A673 (cell line): Measurements from ENCODE around the gene GPS1. TPM values are rescaled to one million over a fixed set of nuclear protein-coding genes. Genes with fewer than 3 reads are reported as not detected.
"Not testable (repeated sequence)": the region's sequence is repeated elsewhere in the genome, so short reads cannot be mapped to it uniquely, and the experiment has no call there.

ENCODE experiments used
- BruUV-seq: library from RNA; stranded (reverse); fragments of 400-500 nt; replicated peaks from 2 replicates; lab custom pipeline; 2021; lab: Mats Ljungman, UMichigan
- CTCF ChIA-PET: fragments of 300-600 bp; sonication (Branson Sonifier 250); formaldehyde crosslinking; loops from one replicate; lab custom pipeline; 2022; ENCODE audit warnings: antibody characterized with exemption; lab: Charles Lee
- POLR2A ChIA-PET: fragments of 300-600 bp; sonication (Branson Sonifier 250); formaldehyde crosslinking; loops from one replicate; lab custom pipeline; 2022; ENCODE audit warnings: antibody characterized with exemption; ENCODE audit not compliant: low non-redundant PET; lab: Charles Lee
- DNase-seq: peaks from one replicate; pipeline ENCODE4 v3.0.0-alpha.2; 2015; ENCODE audit warnings: low spot score
- H3K27ac ChIP-seq: fragments of 200-600 bp; sonication (generic); 2 replicates; pipeline ENCODE4 v1.5.1; 2016; ENCODE audit warnings: mixed run types, low read depth, mild to moderate bottlenecking, mixed read lengths, antibody characterized with exemption, low read length; ENCODE audit not compliant: poor library complexity, severe bottlenecking
- H3K27me3 ChIP-seq: fragments of 200-600 bp; sonication (generic); replicated peaks from 2 replicates; pipeline ENCODE4 v1.6.1; 2017; ENCODE audit warnings: mixed run types, low read depth, mild to moderate bottlenecking, mixed read lengths, antibody characterized with exemption, low read length; ENCODE audit not compliant: insufficient read depth, poor library complexity
- H3K36me3 ChIP-seq: fragments of 200-600 bp; sonication (generic); 2 replicates; pipeline ENCODE4 v1.6.1; 2016; ENCODE audit warnings: mixed run types, mild to moderate bottlenecking, mixed read lengths, antibody characterized with exemption, low read length; ENCODE audit not compliant: insufficient read depth, poor library complexity, severe bottlenecking
- H3K4me1 ChIP-seq: fragments of 200-600 bp; sonication (generic); 2 replicates; pipeline ENCODE4 v1.6.1; 2017; ENCODE audit warnings: mixed run types, mild to moderate bottlenecking, mixed read lengths, antibody characterized with exemption, low read length; ENCODE audit not compliant: insufficient read depth, poor library complexity, severe bottlenecking
- H3K4me3 ChIP-seq: fragments of 200-600 bp; sonication (generic); 2 replicates; pipeline ENCODE4 v1.5.1; 2016; ENCODE audit warnings: low read depth, mixed run types, mild to moderate bottlenecking, mixed read lengths, low read length; ENCODE audit not compliant: poor library complexity, severe bottlenecking
- H3K9me3 ChIP-seq: fragments of 200-600 bp; sonication (generic); 2 replicates; pipeline ENCODE4 v1.6.1; 2016; ENCODE audit warnings: mixed run types, low read depth, mild to moderate bottlenecking, mixed read lengths, antibody characterized with exemption, low read length; ENCODE audit not compliant: poor library complexity, severe bottlenecking
- EZH2 ChIP-seq: fragments of 200-600 bp; sonication (generic); IDR thresholded peaks from 2 replicates; pipeline ENCODE4 v1.6.1; 2017; ENCODE audit warnings: borderline replicate concordance, low read depth, mild to moderate bottlenecking, mixed read lengths, antibody characterized with exemption, low read length; ENCODE audit not compliant: poor library complexity, severe bottlenecking
- intact Hi-C: fragments of 100-400 bp; cut with micrococcal nuclease; formaldehyde crosslinking; loops from one replicate; pipeline ENCODE4 v1.10.0; 2022; ENCODE audit not compliant: unreplicated experiment
- total RNA-seq: library from RNA; stranded (reverse); gene quantifications from 2 replicates; pipeline ENCODE4 v1.2.3, GENCODE V29; 2021
- TF ChIP-seq, protein P1 (sequence below): fragments of 300-800, 200-600 bp; sonication (generic); conservative IDR thresholded peaks from 2 replicates; pipeline ENCODE4 v1.5.1; 2017; ENCODE audit warnings: low read depth, mild to moderate bottlenecking, antibody characterized with exemption, low read length, moderate library complexity, mixed read lengths

Gene GPS1
- total RNA-seq, 1 experiment from 2014 or later, result 162 TPM

DNA sequence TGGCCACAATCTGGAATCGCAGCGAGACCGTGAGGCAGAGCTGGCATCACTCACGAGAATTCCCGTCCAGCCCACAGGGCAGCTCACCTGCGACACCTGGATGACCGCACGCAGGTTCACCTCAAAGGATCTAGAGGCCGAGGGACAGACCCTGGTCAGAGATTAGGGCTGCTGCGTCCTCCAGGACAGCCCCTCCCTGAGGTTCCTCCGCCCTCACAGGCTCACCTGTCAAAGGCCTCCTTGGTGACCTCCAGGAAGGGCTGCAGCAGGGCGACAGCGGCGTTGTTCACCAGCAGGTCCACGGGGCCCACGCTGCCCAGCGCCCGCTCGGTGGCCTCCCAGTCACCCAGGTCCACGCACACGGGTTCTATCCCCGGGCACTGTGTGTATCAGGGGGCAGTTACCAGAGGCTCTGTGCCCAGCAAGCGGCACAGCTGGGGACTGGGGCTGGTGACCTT lies 15.0 kb upstream of the GPS1 start:
- Histone ChIP-seq H3K4me1 (peaks cover 11% of the 10 kb centered on the region), H3K27ac (peak overlapping the region; percentile 92), H3K9me3 (no peaks in the 10 kb centered on the region), H3K4me3 (peak overlapping the region; percentile 95), H3K27me3 (no peaks in the 10 kb centered on the region), H3K36me3 (no peaks in the 10 kb centered on the region)
- intact Hi-C loops, result loop anchor here (5.0 kb wide), 1 partner anchor 61 kb away; the partner anchor contains the start of gene FASN
- no TSS peak for BruUV-seq
- POLR2A ChIA-PET, result no interaction called here
- TF ChIP-seq EZH2, result no peak
- TF ChIP-seq, protein P1, sequence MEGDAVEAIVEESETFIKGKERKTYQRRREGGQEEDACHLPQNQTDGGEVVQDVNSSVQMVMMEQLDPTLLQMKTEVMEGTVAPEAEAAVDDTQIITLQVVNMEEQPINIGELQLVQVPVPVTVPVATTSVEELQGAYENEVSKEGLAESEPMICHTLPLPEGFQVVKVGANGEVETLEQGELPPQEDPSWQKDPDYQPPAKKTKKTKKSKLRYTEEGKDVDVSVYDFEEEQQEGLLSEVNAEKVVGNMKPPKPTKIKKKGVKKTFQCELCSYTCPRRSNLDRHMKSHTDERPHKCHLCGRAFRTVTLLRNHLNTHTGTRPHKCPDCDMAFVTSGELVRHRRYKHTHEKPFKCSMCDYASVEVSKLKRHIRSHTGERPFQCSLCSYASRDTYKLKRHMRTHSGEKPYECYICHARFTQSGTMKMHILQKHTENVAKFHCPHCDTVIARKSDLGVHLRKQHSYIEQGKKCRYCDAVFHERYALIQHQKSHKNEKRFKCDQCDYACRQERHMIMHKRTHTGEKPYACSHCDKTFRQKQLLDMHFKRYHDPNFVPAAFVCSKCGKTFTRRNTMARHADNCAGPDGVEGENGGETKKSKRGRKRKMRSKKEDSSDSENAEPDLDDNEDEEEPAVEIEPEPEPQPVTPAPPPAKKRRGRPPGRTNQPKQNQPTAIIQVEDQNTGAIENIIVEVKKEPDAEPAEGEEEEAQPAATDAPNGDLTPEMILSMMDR, result no peak
- DNase-seq, result no peak
- CTCF ChIA-PET, result no interaction called here

DNA sequence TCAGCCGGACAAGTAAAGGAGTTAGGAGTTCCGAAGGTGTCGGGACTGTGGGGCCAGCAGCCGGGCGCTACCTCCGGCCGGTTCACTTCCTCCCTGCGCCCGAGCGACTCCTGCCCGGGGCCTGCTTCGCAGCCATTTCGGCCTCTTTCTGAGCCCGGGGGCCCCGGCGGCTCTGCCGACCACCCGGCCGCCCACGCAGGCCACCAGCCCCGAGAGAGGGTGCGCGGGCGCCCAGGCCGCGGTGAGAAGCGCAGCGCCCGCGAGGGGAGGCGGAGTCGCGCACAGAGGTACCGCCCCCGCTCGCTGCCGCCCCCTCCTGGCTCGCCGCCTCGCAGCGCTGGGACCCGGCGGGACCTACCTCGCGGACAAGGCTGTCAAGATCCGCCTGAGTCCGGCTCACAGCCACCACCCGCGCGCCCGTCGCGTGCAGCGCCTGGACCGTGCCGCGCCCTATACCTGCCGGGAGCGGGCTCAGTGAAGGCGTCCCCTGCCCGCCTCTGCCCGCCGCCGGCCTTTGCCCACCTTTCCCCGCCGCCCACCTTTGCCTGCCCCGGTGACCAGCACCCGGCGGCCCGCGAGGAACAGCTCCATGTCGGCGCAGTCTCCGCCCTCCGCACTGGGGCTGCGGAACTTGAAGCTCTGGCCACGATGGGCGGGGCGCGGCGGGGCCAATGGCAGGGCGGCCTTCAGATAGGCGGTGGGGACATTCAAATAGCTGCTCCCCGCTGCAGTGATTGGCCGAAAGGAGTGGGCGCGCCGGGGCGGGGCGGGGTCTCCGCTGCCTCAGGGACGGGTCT lies 14.4 kb upstream of the GPS1 start, which contains the start of gene DCXR:
DCXR (minus strand) TSS at position 606 of the 797 bp plus-strand sequence; CDS start at position 591, 15 bp downstream.
- TF ChIP-seq, protein P1, result peak; percentile 72
- no peak for TF ChIP-seq EZH2
- peak within 1 kb of the TSS; percentile 95 for H3K4me3 ChIP-seq
- H3K4me1 ChIP-seq, result peaks cover 11% of the 10 kb centered on the region
- peak within 1 kb of the TSS; percentile 92 for H3K27ac ChIP-seq
- H3K27me3 ChIP-seq, result no peaks in the 10 kb centered on the region
- intact Hi-C loops, result loop anchor here (5.0 kb wide), 1 partner anchor 60 kb away; the partner anchor contains the start of gene FASN
- POLR2A ChIA-PET, result interaction anchor here (0.7 to 0.8 kb wide), 2 partner anchors 14 to 61 kb away, joined by 3 read pairs; partner anchors contain the start of genes CENPX and LRRC45
- DNase-seq, result peak; percentile 99
- no TSS peak for BruUV-seq
- CTCF ChIA-PET, result interaction anchor here (0.6 to 1.1 kb wide), 7 partner anchors 13 to 457 kb away, joined by 3 to 9 read pairs (median 5); partner anchors contain the start of genes CENPX, LRRC45 and PDE6G
- H3K36me3 ChIP-seq, result no peaks in the 10 kb centered on the region
- no peaks in the 10 kb centered on the region for H3K9me3 ChIP-seq

DNA sequence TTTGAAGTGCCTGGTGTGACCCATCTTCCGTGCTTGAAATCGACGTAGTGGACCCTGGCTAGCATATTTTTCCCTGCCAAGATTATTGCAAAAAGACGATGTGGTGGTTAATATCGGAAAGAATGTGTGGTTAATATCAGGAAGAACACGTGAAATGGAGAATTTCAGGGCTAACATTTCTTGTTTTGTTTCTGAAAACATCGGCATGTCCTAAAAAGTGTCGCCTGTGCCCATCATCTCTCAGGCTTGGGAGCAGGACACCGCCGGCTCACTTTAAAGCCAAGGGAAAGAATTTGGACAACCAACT lies 13.9 kb upstream of the GPS1 start:
- ChIA-PET CTCF (interaction anchor here (0.6 to 1.1 kb wide), 7 partner anchors 13 to 457 kb away, joined by 3 to 9 read pairs (median 5); partner anchors contain the start of genes CENPX, LRRC45 and PDE6G), POLR2A (interaction anchor here (0.7 to 0.8 kb wide), 2 partner anchors 15 to 61 kb away, joined by 3 read pairs; partner anchors contain the start of genes CENPX and LRRC45)
- no peaks in the 10 kb centered on the region for H3K9me3 ChIP-seq
- peaks cover 11% of the 10 kb centered on the region for H3K4me1 ChIP-seq
- H3K4me3 ChIP-seq, result peak overlapping the region; percentile 95
- no peak for TF ChIP-seq EZH2
- TF ChIP-seq, protein P1, result no peak
- H3K27me3 ChIP-seq, result no peaks in the 10 kb centered on the region
- DNase-seq, result no peak
- intact Hi-C loops, result loop anchor here (5.0 kb wide), 1 partner anchor 59 kb away; the partner anchor contains the start of gene FASN
- peak overlapping the region; percentile 92 for H3K27ac ChIP-seq
- no peaks in the 10 kb centered on the region for H3K36me3 ChIP-seq
- BruUV-seq, result no TSS peak

DNA sequence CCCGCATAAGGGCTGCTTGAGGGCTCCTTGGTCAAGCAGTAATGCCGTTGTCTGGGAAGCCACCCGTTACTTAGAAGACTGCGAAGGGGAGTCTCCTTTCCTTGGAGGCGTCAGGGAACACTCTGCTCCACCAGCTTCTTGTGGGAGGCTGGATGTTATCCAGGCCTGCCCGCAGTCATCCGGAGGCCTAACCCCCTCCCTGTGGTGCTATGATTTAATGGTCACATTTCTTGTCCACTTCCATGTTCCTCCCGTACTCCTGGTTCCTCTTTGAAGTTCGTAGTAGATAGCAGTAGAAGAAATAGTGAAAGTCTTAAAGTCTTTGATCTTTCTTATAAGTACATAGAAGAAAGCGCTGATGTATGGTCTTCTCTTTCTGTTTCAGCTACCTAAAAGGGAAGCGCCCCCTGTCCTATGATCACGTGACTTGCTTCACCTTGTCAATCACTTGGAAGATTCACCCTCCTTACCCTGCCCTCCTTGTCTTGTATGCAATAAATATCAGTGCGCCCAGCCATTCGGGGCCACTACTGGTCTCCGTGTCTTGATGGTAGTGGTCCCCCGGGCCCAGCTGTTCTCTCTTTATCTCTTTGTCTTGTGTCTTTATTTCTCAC lies 12.8 kb upstream of the GPS1 start:
- DNase-seq, H3K27ac ChIP-seq, H3K4me3 ChIP-seq, CTCF ChIA-PET, BruUV-seq, POLR2A ChIA-PET, H3K27me3 ChIP-seq, H3K9me3 ChIP-seq, H3K36me3 ChIP-seq: not testable (repeated sequence)
- intact Hi-C loops, result loop anchor here (5.0 kb wide), 1 partner anchor 58 kb away; the partner anchor contains the start of gene FASN
- peaks cover 11% of the 10 kb centered on the region for H3K4me1 ChIP-seq
